CD14-positive monocyte (primary cell): ENCODE measurements around the gene TDRD9. TPM values are rescaled to one million over a fixed set of nuclear protein-coding genes. Genes with fewer than 3 reads are reported as not detected.

Source experiments
- DNase-seq, 3 donors: peaks; one replicate each; pipeline ENCODE4 v3.0.0-alpha.2; 2011 to 2022
- H2AFZ ChIP-seq: 2 replicates; pipeline ENCODE4 v1.6.0; 2012; ENCODE audit warnings: mild to moderate bottlenecking, low read depth, low read length, inconsistent platforms; ENCODE audit not compliant: insufficient read depth, poor library complexity, severe bottlenecking
- H3K27ac ChIP-seq, 2 donors: 1 replicate in 1 of 2; 2 replicates in 1 of 2; pipeline ENCODE4 v1.5.1; 2012 to 2013; ENCODE audit warnings: low read length in 2 of 2, control low read depth in 1 of 2, inconsistent platforms in 1 of 2, low read depth in 1 of 2, mild to moderate bottlenecking in 1 of 2
- H3K27me3 ChIP-seq, 2 donors: one replicate each; pipeline versions ENCODE4 v1.6.0 to v1.6.1; 2011 to 2013; ENCODE audit warnings: low read length in 2 of 2; ENCODE audit not compliant: control insufficient read depth in 2 of 2, insufficient read depth in 2 of 2
- H3K36me3 ChIP-seq, 2 donors: replicated peaks in 1 of 2; 1 replicate in 1 of 2; 2 replicates in 1 of 2; pipeline versions ENCODE4 v1.5.1 to v1.6.1; 2012 to 2013; ENCODE audit warnings: low read length in 2 of 2, control low read depth in 1 of 2, inconsistent platforms in 1 of 2, mild to moderate bottlenecking in 1 of 2; ENCODE audit not compliant: insufficient read depth in 2 of 2, control insufficient read depth in 1 of 2
- H3K4me1 ChIP-seq, 2 donors: 1 replicate in 1 of 2; 2 replicates in 1 of 2; pipeline versions ENCODE4 v1.5.1 to v1.6.1; 2012 to 2013; ENCODE audit warnings: low read length in 2 of 2, control low read depth in 1 of 2, inconsistent platforms in 1 of 2, mild to moderate bottlenecking in 1 of 2, moderate library complexity in 1 of 2; ENCODE audit not compliant: insufficient read depth in 2 of 2, control insufficient read depth in 1 of 2
- H3K4me2 ChIP-seq: replicated peaks from 2 replicates; pipeline ENCODE3; 2012; ENCODE audit warnings: low read length, moderate library complexity, mild to moderate bottlenecking; ENCODE audit not compliant: poor library complexity, severe bottlenecking; ENCODE audit errors: extremely low read depth
- H3K4me3 ChIP-seq, 3 experiments: fragments of 200-600 bp in 1 of 3; sonication (generic) in 1 of 3; replicated peaks in 1 of 3; 1 replicate in 2 of 3; 2 replicates in 1 of 3; pipeline ENCODE4 v1.5.1; 2011 to 2013; ENCODE audit warnings: low read length in 3 of 3, mild to moderate bottlenecking in 3 of 3, control low read depth in 2 of 3, low read depth in 2 of 3, inconsistent platforms in 1 of 3, moderate library complexity in 1 of 3
- H3K79me2 ChIP-seq: 2 replicates; pipeline ENCODE4 v1.6.0; 2012; ENCODE audit warnings: mild to moderate bottlenecking, control low read depth, inconsistent platforms, low read length, moderate library complexity; ENCODE audit not compliant: insufficient read depth
- H3K9ac ChIP-seq: 2 replicates; pipeline ENCODE4 v1.6.0; 2017; ENCODE audit warnings: low read length, mild to moderate bottlenecking; ENCODE audit not compliant: insufficient read depth, poor library complexity, severe bottlenecking
- H3K9me3 ChIP-seq, 2 donors: replicated peaks in 1 of 2; 1 replicate in 1 of 2; 2 replicates in 1 of 2; pipeline versions ENCODE4 v1.5.1 to v1.6.1; 2012 to 2013; ENCODE audit warnings: low read length in 2 of 2, control low read depth in 1 of 2; ENCODE audit not compliant: control insufficient read depth in 1 of 2, insufficient read depth in 1 of 2
- H4K20me1 ChIP-seq: 2 replicates; pipeline ENCODE4 v1.6.0; 2012; ENCODE audit warnings: mild to moderate bottlenecking, low read length, control low read depth, moderate library complexity; ENCODE audit not compliant: insufficient read depth
- H3K27ac Mint-ChIP-seq, 7 donors: one replicate each; pipeline ENCODE4 v1.8.0; 2020; ENCODE audit warnings: mild to moderate bottlenecking in 7 of 7, mixed read lengths in 7 of 7, moderate library complexity in 6 of 7, inconsistent platforms in 2 of 7
- H3K27me3 Mint-ChIP-seq, 3 donors: one replicate each; pipeline ENCODE4 v1.8.0; 2021 to 2022; ENCODE audit warnings: low read depth in 3 of 3, mild to moderate bottlenecking in 3 of 3, mixed read lengths in 3 of 3, moderate library complexity in 3 of 3, inconsistent platforms in 1 of 3
- H3K36me3 Mint-ChIP-seq, 2 donors: one replicate each; pipeline ENCODE4 v1.8.0; 2020; ENCODE audit warnings: mixed read lengths in 2 of 2, inconsistent platforms in 1 of 2, mild to moderate bottlenecking in 1 of 2
- H3K4me1 Mint-ChIP-seq: one replicate; pipeline ENCODE4 v1.8.0; 2020; ENCODE audit warnings: mild to moderate bottlenecking, mixed read lengths
- H3K4me3 Mint-ChIP-seq, 2 donors: one replicate each; pipeline ENCODE4 v1.8.0; 2020; ENCODE audit warnings: mild to moderate bottlenecking in 2 of 2, mixed read lengths in 2 of 2, moderate library complexity in 1 of 2
- H3K9me3 Mint-ChIP-seq, 7 donors: one replicate each; pipeline ENCODE4 v1.8.0; 2020 to 2022; ENCODE audit warnings: mixed read lengths in 7 of 7, mild to moderate bottlenecking in 6 of 7, moderate library complexity in 6 of 7, inconsistent platforms in 2 of 7
- WGBS: methylation state at CpG from one replicate; pipeline ENCODE4 v1.1.5; 2013; ENCODE audit warnings: missing lambda C conversion rate; ENCODE audit not compliant: insufficient coverage; 5-methylcytosine and 5-hydroxymethylcytosine counted together
- intact Hi-C, 2 donors: fragments of 100-400 bp; cut with micrococcal nuclease; formaldehyde crosslinking; loops; one replicate each; pipeline versions ENCODE4 v1.15.0 to v1.15.1; 2023
- polyA plus RNA-seq, 3 donors: library from polyadenylated mRNA; depleted of rRNA in 1 of 3; unstranded in 2 of 3; stranded (reverse) in 1 of 3; fragments of 300-500 nt in 2 of 3; fragments of >200 nt in 1 of 3; fragmentation: Illumina TruSeq in 2 of 3; gene quantifications; 1 replicate in 2 of 3; 2 replicates in 1 of 3; pipeline ENCODE4 v1.2.3, GENCODE V29; 2012 to 2021
- TF ChIP-seq, protein P1 (sequence below): fragments of 200-600 bp; IDR thresholded peaks from one replicate; pipeline ENCODE4 v1.8.0; 2022; ENCODE audit warnings: antibody characterized with exemption, mild to moderate bottlenecking

TDRD9 gene
- polyA plus RNA-seq, 3 donors, result 7.6 to 12.1 (median 11.8) TPM

DNA sequence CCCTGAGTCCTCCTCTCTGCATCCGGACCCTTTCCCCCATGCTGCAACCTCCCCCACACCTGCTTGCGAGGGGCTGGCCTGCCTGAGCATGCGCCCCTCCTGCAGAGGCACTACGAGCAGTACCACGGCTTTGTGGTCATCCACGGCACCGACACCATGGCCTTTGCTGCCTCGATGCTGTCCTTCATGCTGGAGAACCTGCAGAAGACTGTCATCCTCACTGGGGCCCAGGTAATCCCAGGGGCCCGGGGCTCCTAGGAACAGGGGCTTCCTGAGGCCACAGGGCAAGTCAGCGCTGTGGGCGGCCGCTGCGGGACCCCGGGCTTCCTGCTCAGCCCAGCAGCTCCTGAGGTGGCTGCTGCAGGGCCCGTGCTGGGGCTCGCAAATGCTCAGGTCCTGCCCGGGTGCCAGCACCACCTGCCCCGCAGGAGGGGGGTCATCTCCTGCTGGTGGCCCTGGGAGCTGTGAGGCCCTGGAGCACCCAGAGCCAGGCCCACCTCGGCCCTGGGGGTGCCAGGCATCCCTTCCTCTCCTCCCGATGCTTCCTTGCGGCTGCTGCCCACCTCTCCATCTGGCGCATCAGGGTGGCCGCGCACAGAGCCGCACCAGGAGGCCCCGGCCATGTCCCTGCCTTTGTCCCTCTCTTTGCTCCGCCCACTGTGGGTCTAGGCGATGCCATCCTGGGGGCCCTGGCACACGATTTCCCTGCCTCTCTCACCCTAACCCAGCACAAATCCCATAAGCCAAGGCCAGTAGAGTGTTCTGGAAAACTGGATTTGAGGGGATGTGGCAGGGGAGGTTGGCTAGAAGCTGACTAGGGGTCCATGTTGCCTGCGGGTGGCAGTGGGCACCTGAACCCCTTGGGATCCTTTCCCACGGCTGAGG, 167.4 kb downstream of the TDRD9 start:
- Mint-ChIP-seq H3K9me3 (no peaks in the 10 kb centered on the region), H3K4me3 (no peak overlapping the region), H3K4me1 (peaks cover 3% of the 10 kb centered on the region), H3K27ac (no peak overlapping the region), H3K27me3 (peaks cover 0 to 4% (median 2%) of the 10 kb centered on the region in 3 donors), H3K36me3 (no peaks in the 10 kb centered on the region)
- Histone ChIP-seq H3K4me1 (no peaks in the 10 kb centered on the region), H3K27ac (no peak overlapping the region), H3K9ac (no peak overlapping the region), H3K36me3 (no peaks in the 10 kb centered on the region), H2AFZ (no peak overlapping the region), H3K79me2 (no peaks in the 10 kb centered on the region), H3K4me3 (no peak overlapping the region), H3K27me3 (no peaks in the 10 kb centered on the region), H3K9me3 (no peaks in the 10 kb centered on the region), H4K20me1 (no peaks in the 10 kb centered on the region), H3K4me2 (no peak overlapping the region)
- intact Hi-C loops, result no loop called here
- DNase-seq, result no peak
- WGBS, result 93% methylated on average over 27 of the region's 31 CpGs
- TF ChIP-seq, protein P1, sequence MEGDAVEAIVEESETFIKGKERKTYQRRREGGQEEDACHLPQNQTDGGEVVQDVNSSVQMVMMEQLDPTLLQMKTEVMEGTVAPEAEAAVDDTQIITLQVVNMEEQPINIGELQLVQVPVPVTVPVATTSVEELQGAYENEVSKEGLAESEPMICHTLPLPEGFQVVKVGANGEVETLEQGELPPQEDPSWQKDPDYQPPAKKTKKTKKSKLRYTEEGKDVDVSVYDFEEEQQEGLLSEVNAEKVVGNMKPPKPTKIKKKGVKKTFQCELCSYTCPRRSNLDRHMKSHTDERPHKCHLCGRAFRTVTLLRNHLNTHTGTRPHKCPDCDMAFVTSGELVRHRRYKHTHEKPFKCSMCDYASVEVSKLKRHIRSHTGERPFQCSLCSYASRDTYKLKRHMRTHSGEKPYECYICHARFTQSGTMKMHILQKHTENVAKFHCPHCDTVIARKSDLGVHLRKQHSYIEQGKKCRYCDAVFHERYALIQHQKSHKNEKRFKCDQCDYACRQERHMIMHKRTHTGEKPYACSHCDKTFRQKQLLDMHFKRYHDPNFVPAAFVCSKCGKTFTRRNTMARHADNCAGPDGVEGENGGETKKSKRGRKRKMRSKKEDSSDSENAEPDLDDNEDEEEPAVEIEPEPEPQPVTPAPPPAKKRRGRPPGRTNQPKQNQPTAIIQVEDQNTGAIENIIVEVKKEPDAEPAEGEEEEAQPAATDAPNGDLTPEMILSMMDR, result no peak

GRCh38 chr14:104096318-104096717, 168.1 kb downstream of the TDRD9 start:
- DNase-seq, result no peak
- Histone ChIP-seq H3K4me2 (no peak overlapping the region), H3K36me3 (no peaks in the 10 kb centered on the region), H2AFZ (no peak overlapping the region), H4K20me1 (no peaks in the 10 kb centered on the region), H3K79me2 (no peaks in the 10 kb centered on the region), H3K9ac (no peak overlapping the region), H3K27me3 (no peaks in the 10 kb centered on the region), H3K4me3 (no peak overlapping the region), H3K4me1 (no peaks in the 10 kb centered on the region), H3K9me3 (no peaks in the 10 kb centered on the region), H3K27ac (no peak overlapping the region)
- peaks cover 3% of the 10 kb centered on the region for H3K4me1 Mint-ChIP-seq
- H3K27me3 Mint-ChIP-seq, result peaks cover 0 to 4% (median 2%) of the 10 kb centered on the region in 3 donors
- intact Hi-C loops, result no loop called here
- 89% methylated on average over 14 of the region's 14 CpGs for WGBS
- H3K36me3 Mint-ChIP-seq, result no peaks in the 10 kb centered on the region
- no peak overlapping the region for H3K27ac Mint-ChIP-seq
- no peak overlapping the region for H3K4me3 Mint-ChIP-seq
- H3K9me3 Mint-ChIP-seq, result no peaks in the 10 kb centered on the region
- TF ChIP-seq, protein P1, result no peak
